ENCODE data around the gene BMAL1.
"Not testable (repeated sequence)": the region's sequence is repeated elsewhere in the genome, so short reads cannot be mapped to it uniquely, and the experiment has no call there.

BMAL1 gene

GRCh38 chr11:13391217-13391616 is 113.6 kb downstream of the BMAL1 start:
- no peak for DNase-seq

GRCh38 chr11:13398335-13398734 is 120.7 kb downstream of the BMAL1 start:
- DNase-seq, result not testable (repeated sequence)

DNA sequence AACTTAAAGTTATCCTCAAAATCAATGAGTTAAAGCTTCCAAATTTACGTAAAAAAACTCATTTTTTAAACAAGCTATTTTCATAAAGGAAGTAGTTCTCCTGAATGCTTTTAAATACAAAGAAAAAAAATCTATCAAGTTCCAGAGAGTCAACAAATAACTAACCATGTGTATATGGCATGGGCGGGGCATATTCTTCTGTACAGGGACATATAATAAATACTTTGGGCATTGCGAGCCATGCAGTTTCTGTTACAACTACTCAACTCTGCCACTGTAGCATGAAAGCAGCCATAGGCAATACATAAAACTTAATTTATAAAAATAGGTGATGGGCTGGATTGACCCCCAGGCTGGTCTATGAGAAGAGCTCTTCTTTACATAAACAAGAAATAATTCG is 127.6 kb downstream of the BMAL1 start:
- DNase-seq, result no peak

GRCh38 chr11:13415201-13415600 is 137.6 kb downstream of the BMAL1 start:
- DNase-seq, result no peak

DNA sequence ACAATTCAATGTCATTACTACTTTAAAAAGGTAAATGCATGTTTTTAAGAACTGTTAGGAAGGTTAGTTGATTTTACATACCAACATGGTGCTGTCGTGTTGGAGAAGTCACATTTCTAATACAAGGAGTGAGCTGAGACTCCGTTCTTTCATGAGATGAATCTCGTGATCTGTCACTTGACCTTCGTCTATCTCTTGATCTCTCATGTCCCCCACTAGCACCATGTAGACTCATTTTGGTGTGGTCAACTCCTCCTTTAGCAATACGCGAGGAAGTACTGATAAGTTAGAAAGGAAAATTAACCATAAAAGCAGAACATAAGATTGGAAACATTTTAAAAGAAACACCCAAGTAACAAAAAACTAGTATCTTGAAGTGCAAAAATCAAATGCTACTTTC is 144.0 kb downstream of the BMAL1 start:
- no peak for DNase-seq

DNA sequence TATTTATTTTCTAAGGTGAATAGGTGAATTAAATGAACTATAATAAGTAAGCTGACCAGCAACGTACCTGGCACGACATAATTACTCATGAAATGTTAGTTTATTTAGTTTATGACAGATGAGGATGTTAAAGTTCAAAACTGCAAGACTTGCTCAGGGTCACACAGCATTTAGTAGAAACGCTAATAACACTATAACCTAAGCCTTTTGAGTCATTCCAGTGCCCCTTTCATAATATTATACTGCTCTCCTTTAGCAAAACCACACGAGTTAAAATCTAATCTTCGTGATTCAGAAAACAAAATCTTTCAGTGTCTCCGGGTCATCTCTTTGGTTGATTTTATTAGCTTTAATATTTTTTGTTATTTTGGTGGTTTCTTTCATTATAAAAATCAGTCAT is 145.8 kb downstream of the BMAL1 start:
- DNase-seq, result no peak

DNA sequence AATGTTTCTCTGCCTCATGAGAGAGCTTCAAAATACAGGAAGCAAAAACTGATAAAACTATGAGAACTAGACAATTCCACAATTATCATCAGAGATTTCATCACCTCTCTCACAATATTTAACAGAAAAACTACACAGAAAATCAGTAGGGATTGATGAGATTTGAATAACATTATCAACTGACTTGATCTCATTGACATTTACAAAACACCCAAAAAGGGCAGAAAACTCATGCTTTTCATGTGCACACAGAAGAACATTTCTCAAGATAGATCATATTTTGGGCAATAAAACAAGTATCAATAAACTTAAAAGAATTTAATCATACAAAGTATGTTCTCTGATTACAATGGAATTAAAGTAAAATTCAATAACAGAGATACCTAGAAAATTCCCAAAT is 149.8 kb downstream of the BMAL1 start:
- DNase-seq, result no peak

- no peak for DNase-seq
Measured at GRCh38 chr11:13429288-13429687, 151.7 kb downstream of the BMAL1 start.

DNA sequence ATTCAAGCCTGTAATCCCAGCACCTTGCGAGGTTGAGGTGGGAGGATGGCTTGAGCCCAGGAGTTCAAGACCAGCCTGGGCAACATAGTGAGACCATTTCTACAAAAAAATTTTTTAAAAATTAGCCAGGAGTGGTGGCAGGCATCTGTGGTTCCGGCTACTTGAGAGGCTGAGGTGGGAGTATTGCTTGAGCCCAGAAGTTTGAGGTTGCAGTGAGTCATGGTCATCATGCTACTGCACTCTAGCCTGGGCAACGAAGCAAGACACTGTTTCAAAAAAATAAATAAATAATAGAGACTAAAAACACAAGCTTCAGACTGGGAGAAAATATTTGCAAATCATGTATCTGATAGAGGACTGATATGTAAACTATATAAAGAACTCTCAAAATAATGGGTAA is 152.2 kb downstream of the BMAL1 start:
- DNase-seq, result no peak

DNA sequence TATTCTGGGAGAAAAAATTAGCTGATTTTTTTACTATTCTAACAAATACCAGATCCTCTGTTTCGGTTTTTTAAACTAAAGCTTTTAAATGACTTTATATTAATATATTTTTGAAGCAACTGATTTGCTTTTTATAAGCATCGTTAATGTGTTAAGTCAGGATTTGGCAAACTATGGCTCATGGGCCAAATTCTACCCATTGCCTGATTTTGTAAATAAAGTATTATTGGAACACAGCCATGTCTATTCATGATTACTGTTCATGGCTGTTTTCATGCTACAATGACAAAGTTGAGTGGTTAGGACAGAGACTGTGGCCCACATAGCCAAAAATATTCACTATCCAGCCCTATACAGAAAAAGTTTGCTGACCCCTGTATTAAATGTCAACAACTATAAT is 155.8 kb downstream of the BMAL1 start:
- DNase-seq, result no peak

DNA sequence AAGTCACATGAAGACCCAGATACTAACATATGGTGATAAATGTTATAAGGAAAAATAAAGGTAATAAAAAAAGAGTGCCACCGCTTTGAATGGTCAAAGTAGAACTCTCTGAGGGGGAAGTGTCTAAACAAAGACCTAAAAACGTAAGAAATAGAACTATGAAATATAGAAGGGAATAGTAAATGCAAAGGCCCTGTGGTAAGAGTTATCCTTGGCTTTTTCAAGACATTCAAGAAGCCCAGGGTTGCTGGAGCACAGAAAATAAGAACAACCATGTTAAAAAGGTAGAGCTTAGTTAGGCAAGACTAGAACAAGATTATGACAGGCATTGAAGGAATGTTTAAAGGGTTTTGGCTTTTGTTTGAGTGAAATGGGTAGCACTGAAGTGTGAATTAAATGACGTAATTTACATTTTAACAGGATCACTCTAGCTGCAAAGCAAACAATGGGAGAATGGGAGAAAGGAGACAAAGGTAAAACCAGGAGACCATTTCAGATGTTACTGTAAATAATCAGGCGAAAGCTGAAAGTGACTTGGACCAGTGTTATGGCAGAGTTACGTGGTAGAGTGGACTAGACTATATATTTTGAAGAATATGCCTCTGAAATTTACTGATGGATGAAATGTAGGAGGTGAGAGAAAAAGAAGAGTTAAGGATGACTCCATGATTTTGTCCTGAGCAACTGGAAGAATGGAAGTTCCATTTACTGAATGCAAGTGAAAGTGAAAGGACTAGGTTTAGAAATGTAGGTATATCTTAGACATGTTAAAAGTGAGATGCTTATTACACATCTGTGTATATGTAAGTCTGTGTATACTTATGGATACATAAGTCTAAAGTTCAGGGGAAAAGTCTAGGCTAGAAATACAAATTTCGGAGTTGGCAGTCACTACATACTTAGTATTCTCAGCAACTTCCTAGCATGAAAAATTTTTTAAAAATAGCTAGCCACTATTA is 156.9 kb downstream of the BMAL1 start:
- no peak for DNase-seq

DNA sequence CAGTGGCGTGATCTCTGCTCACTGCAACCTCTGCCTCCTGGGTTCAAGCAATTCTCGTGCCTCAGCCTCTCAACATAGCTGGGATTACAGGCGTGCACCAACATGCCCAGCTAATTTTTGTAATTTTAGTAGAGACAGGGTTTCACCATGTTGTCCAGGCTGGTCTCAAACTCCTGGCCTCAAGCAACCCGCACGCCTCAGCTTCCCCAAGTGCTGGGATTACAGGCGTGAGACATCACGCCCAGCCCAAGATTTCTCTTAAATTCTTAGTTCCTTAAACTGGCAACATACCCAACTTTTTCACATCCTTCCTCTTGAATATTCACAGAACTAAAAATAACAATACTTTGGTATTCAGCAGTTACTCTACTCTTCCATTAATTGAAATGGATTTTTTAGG is 159.2 kb downstream of the BMAL1 start:
- not testable (repeated sequence) for DNase-seq

Measured in DMS 273 treated with DMSO at 0.1 percent for 48 hours (cell line).